Neutrophil (primary cell): ENCODE measurements around the gene OPALIN.

Source experiments
- H3K27ac ChIP-seq: fragments of 200-600 bp; sonication (generic); 2 replicates; pipeline ENCODE4 v1.5.1; 2016; ENCODE audit warnings: mild to moderate bottlenecking, moderate library complexity
- H3K27me3 ChIP-seq: fragments of 200-600 bp; sonication (generic); 2 replicates; pipeline ENCODE4 v1.6.0; 2016; ENCODE audit warnings: mild to moderate bottlenecking
- H3K36me3 ChIP-seq: fragments of 200-600 bp; sonication (generic); 2 replicates; pipeline ENCODE4 v1.5.1; 2017
- H3K4me1 ChIP-seq, 2 experiments: fragments of 200-600 bp in 1 of 2; sonication (generic) in 1 of 2; 1 replicate in 1 of 2; 2 replicates in 1 of 2; pipeline versions ENCODE4 v1.5.1 to v1.6.1; 2013 to 2016; ENCODE audit warnings: low read depth in 1 of 2, low read length in 1 of 2, mild to moderate bottlenecking in 1 of 2, moderate library complexity in 1 of 2; ENCODE audit not compliant: control insufficient read depth in 1 of 2, insufficient read depth in 1 of 2
- H3K4me3 ChIP-seq, 2 experiments: fragments of 200-600 bp in 1 of 2; sonication (generic) in 1 of 2; 1 replicate in 1 of 2; 2 replicates in 1 of 2; pipeline ENCODE4 v1.5.1; 2013 to 2016; ENCODE audit warnings: low read depth in 1 of 2, low read length in 1 of 2, mild to moderate bottlenecking in 1 of 2, moderate library complexity in 1 of 2
- H3K9me3 ChIP-seq: fragments of 200-600 bp; sonication (generic); 2 replicates; pipeline ENCODE4 v1.5.1; 2016
- CTCF ChIP-seq: fragments of 200-600 bp; sonication (generic); IDR thresholded peaks from 2 replicates; pipeline ENCODE4 v1.5.1; 2016; ENCODE audit warnings: antibody characterized with exemption

Gene OPALIN

DNA sequence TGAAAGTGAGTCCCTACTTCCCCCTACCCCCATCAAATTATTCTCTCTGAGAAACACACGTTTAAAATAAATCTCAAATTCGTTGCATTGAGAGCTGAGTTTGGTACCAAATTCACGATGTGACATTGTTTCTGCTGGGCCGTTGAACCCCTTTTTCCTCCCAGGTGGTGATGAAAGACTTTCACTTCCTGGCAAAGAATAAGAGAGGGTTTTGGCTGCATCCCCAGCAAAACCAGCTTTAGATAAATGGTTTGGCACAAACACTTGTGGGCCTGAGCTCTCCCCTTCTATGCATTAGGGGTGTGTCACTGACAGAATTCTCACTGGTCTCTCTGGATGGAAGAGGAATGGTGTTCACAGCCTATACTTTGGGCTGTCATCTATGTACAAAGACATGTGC lies 63.3 kb downstream of the OPALIN start:
- H3K27ac ChIP-seq = no peak overlapping the region
- no peaks in the 10 kb centered on the region for H3K27me3 ChIP-seq
- TF ChIP-seq CTCF = no peak
- H3K9me3 ChIP-seq = no peaks in the 10 kb centered on the region
- H3K4me3 ChIP-seq = no peak overlapping the region
- H3K4me1 ChIP-seq = no peaks in the 10 kb centered on the region
- H3K36me3 ChIP-seq = no peaks in the 10 kb centered on the region
